ENCODE results near the gene TBC1D8. TPM values are rescaled to one million over a fixed set of nuclear protein-coding genes. Genes with fewer than 3 reads are reported as not detected.

Gene TBC1D8
- total and polyA plus RNA-seq, 9 of the 15 experiments (the other 6 are each of a cell fraction or from before 2014, with no cell fraction given) = 0.36 to 1.3 (median 0.82) TPM

GRCh38 chr2:101038455-101039255 is 112.5 kb downstream of the TBC1D8 start (continued):
- TF ChIP-seq E2F8 (IDR thresholded peaks at IDR 0.05; ENCODE audit: low read depth, partially characterized antibody) = peak; percentile 44
- no peak for TF ChIP-seq IRF1 (CRISPR knock-in tag; IDR thresholded peaks at IDR 0.05; ENCODE audit: borderline replicate concordance)
- TF ChIP-seq HES1 (IDR thresholded peaks at IDR 0.05; ENCODE audit: low read depth) = no peak
- no peak for TF ChIP-seq TFE3 (CRISPR knock-in tag; IDR thresholded peaks at IDR 0.05)
- no peak for TF ChIP-seq TBP (optimal IDR thresholded peaks at IDR 0.05; ENCODE audit: low read depth, low read length)
- TF ChIP-seq THAP7 (CRISPR knock-in tag; IDR thresholded peaks at IDR 0.05) = no peak
- TF ChIP-seq ZNF444 (CRISPR knock-in tag; IDR thresholded peaks at IDR 0.05) = no peak
- no peak for TF ChIP-seq MXI1 (IDR thresholded peaks at IDR 0.05; ENCODE audit: low read depth, low read length)
- TF ChIP-seq HOXB6 (CRISPR knock-in tag; IDR thresholded peaks at IDR 0.05; ENCODE audit: borderline replicate concordance) = no peak
- peak; percentile 63; the same call in 1 of the 2 replicates for TF ChIP-seq NBN (IDR thresholded peaks at IDR 0.05; ENCODE audit: low read depth)
- peak; percentile 98 for TF ChIP-seq TRIM24 (IDR thresholded peaks at IDR 0.05)
- TF ChIP-seq ZFPM2 (CRISPR knock-in tag; IDR thresholded peaks at IDR 0.05) = no peak
- no peak for TF ChIP-seq SIN3B (IDR thresholded peaks at IDR 0.05; ENCODE audit: low read depth)
- TF ChIP-seq THRA (IDR thresholded peaks at IDR 0.05) = no peak
- TF ChIP-seq CREB3L1 (IDR thresholded peaks at IDR 0.05; ENCODE audit: borderline replicate concordance, low read depth) = 0 out of 2 replicates have a peak, but pooled peaks have one; percentile 17
- TF ChIP-seq ZBED1 (IDR thresholded peaks at IDR 0.05) = no peak
- TF ChIP-seq TCF7L2 (IDR thresholded peaks at IDR 0.05; ENCODE audit: low read depth, low read length) = no peak
- TF ChIP-seq ZNF134 (CRISPR knock-in tag; conservative IDR thresholded peaks at IDR 0.05) = no peak
- no peak for TF ChIP-seq FOXA1 (IDR thresholded peaks at IDR 0.05; ENCODE audit: borderline replicate concordance)

Data from K562 (cell line).